HepG2 (cell line): ENCODE data around the gene PPP4R4.

ENCODE experiments used
- POLR2A ChIP-seq, 2 experiments: IDR thresholded peaks; 2 replicates each; pipeline ENCODE4 v1.6.1; 2011; ENCODE audit warnings: low read depth in 2 of 2, low read length in 2 of 2, mild to moderate bottlenecking in 1 of 2, moderate library complexity in 1 of 2; ENCODE audit not compliant: insufficient read depth in 1 of 2
- SIN3A ChIP-seq: IDR thresholded peaks from 2 replicates; pipeline ENCODE4 v1.6.1; 2011; ENCODE audit warnings: low read depth, mild to moderate bottlenecking, control low read depth, low read length, borderline replicate concordance
- SRSF9 ChIP-seq: fragments of 200-400 bp; formaldehyde crosslinking; IDR thresholded peaks from 2 replicates; pipeline ENCODE4 v1.6.1; 2018; ENCODE audit warnings: borderline replicate concordance, mild to moderate bottlenecking, low read depth, low read length; ENCODE audit not compliant: insufficient read depth, poor library complexity, severe bottlenecking
- WIZ ChIP-seq: sonication (generic); formaldehyde crosslinking; IDR thresholded peaks from 2 replicates; pipeline ENCODE4 v1.5.1; 2020; ENCODE audit warnings: mild to moderate bottlenecking, missing genetic modification reagents
- ZBTB7A ChIP-seq: sonication (generic); formaldehyde crosslinking; IDR thresholded peaks from 2 replicates; pipeline ENCODE4 v1.8.0; 2022; ENCODE audit warnings: mild to moderate bottlenecking, missing genetic modification reagents
- ZFP1 ChIP-seq: IDR thresholded peaks from 2 replicates; pipeline ENCODE4 v1.6.1; 2016
- ZFX ChIP-seq: sonication (generic); formaldehyde crosslinking; IDR thresholded peaks from 2 replicates; pipeline ENCODE4 v1.4.0; 2020; ENCODE audit warnings: mild to moderate bottlenecking, low read depth, missing genetic modification reagents, moderate library complexity
- ZHX2 ChIP-seq, 2 experiments: sonication (generic) in 1 of 2; formaldehyde crosslinking in 1 of 2; IDR thresholded peaks; 2 replicates each; pipeline versions ENCODE4 v1.6.1 to v1.9.0; 2014 to 2022; ENCODE audit warnings: antibody characterized with exemption in 1 of 2, borderline replicate concordance in 1 of 2, inconsistent platforms in 1 of 2, low read depth in 1 of 2, missing genetic modification reagents in 1 of 2
- ZNF12 ChIP-seq: sonication (generic); formaldehyde crosslinking; IDR thresholded peaks from 2 replicates; pipeline ENCODE4 v1.5.0; 2020; ENCODE audit warnings: missing genetic modification reagents
- ZNF550 ChIP-seq: sonication (generic); formaldehyde crosslinking; IDR thresholded peaks from 2 replicates; pipeline ENCODE4 v1.4.0; 2020; ENCODE audit warnings: mild to moderate bottlenecking, missing genetic modification reagents, borderline replicate concordance
- ZNF792 ChIP-seq: IDR thresholded peaks from 2 replicates; pipeline ENCODE4 v1.6.1; 2016
- TF ChIP-seq, protein P1 (sequence below): sonication (generic); formaldehyde crosslinking; IDR thresholded peaks from 2 replicates; pipeline ENCODE4 v1.5.0; 2020; ENCODE audit warnings: mild to moderate bottlenecking, missing genetic modification reagents, moderate library complexity

GRCh38 chr14:94161058-94161457, 13.1 kb upstream of the PPP4R4 start:
- TF ChIP-seq SRSF9 = no peak
- TF ChIP-seq ZFX (CRISPR knock-in tag) = no peak
- no peak for TF ChIP-seq ZNF550
- TF ChIP-seq ZHX2 (IDR thresholded peaks at IDR 0.05; ENCODE audit: low read depth) = no peak
- no peak for TF ChIP-seq ZHX2 (CRISPR knock-in tag; IDR thresholded peaks at IDR 0.05; ENCODE audit: borderline replicate concordance)
- TF ChIP-seq, protein P1, sequence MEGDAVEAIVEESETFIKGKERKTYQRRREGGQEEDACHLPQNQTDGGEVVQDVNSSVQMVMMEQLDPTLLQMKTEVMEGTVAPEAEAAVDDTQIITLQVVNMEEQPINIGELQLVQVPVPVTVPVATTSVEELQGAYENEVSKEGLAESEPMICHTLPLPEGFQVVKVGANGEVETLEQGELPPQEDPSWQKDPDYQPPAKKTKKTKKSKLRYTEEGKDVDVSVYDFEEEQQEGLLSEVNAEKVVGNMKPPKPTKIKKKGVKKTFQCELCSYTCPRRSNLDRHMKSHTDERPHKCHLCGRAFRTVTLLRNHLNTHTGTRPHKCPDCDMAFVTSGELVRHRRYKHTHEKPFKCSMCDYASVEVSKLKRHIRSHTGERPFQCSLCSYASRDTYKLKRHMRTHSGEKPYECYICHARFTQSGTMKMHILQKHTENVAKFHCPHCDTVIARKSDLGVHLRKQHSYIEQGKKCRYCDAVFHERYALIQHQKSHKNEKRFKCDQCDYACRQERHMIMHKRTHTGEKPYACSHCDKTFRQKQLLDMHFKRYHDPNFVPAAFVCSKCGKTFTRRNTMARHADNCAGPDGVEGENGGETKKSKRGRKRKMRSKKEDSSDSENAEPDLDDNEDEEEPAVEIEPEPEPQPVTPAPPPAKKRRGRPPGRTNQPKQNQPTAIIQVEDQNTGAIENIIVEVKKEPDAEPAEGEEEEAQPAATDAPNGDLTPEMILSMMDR (CRISPR knock-in tag) = no peak
- TF ChIP-seq ZNF792 (CRISPR knock-in tag) = no peak
- no peak for TF ChIP-seq ZBTB7A (CRISPR knock-in tag)
- TF ChIP-seq ZNF12 (CRISPR knock-in tag) = no peak
- TF ChIP-seq WIZ (CRISPR knock-in tag) = no peak
- no peak for TF ChIP-seq POLR2A (IDR thresholded peaks at IDR 0.05; ENCODE audit: insufficient read depth in 1 of 2, low read depth in 2 of 2, low read length in 2 of 2)
- TF ChIP-seq ZFP1 (CRISPR knock-in tag) = no peak
- no peak for TF ChIP-seq SIN3A
